ENCODE results near the gene CYYR1. TPM values are rescaled to one million over a fixed set of nuclear protein-coding genes. Genes with fewer than 3 reads are reported as not detected.

The CYYR1 gene
- total RNA-seq, 1 experiment from 2014 or later = not detected

DNA sequence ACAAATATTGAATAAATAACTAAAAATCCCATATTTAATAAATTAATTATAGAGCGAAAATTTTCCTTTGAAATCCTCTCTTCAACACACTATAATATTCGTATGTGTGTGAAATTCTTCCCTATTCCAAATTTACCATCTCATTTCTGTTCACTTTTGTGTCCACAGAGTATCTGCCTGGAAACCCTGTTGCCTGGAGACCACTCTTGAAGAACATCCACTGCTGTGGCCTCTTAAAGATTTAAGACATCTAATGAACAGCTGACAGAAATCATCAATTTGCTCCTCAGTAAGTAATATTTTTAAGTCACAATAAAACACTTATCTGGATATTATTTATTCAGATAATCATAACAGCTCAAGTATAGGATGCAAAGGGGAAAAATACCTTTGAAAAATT, 69.7 kb downstream of the CYYR1 start:
- Histone ChIP-seq H3K4me1 (ENCODE audit: insufficient read depth, low read length) (peaks cover 8% of the 10 kb centered on the region), H3K79me2 (ENCODE audit: low read length) (no peaks in the 10 kb centered on the region), H3K9me2 (replicated peaks; ENCODE audit: low read length) (no peaks in the 10 kb centered on the region), H3K4me3 (ENCODE audit: low read length) (no peak overlapping the region), H2AFZ (ENCODE audit: low read length) (no peak overlapping the region), H3K27ac (ENCODE audit: low read length) (no peak overlapping the region), H3K27me3 (ENCODE audit: low read length) (no peaks in the 10 kb centered on the region), H3F3A (ENCODE audit: low read length, unreplicated experiment) (no peaks in the 10 kb centered on the region), H3K9me3 (ENCODE audit: low read length) (no peaks in the 10 kb centered on the region), H3K36me3 (ENCODE audit: low read depth, low read length) (no peaks in the 10 kb centered on the region), H3K4me2 (ENCODE audit: low read length) (no peak overlapping the region), H4K20me1 (ENCODE audit: low read length) (no peaks in the 10 kb centered on the region), H3K9ac (ENCODE audit: low read length) (no peak overlapping the region)
- no peak for ATAC-seq
- ChIA-PET CTCF (no interaction called here), POLR2A (ENCODE audit: unreplicated experiment) (no interaction called here)
- DNase-seq = no peak
- TF ChIP-seq, protein P1, sequence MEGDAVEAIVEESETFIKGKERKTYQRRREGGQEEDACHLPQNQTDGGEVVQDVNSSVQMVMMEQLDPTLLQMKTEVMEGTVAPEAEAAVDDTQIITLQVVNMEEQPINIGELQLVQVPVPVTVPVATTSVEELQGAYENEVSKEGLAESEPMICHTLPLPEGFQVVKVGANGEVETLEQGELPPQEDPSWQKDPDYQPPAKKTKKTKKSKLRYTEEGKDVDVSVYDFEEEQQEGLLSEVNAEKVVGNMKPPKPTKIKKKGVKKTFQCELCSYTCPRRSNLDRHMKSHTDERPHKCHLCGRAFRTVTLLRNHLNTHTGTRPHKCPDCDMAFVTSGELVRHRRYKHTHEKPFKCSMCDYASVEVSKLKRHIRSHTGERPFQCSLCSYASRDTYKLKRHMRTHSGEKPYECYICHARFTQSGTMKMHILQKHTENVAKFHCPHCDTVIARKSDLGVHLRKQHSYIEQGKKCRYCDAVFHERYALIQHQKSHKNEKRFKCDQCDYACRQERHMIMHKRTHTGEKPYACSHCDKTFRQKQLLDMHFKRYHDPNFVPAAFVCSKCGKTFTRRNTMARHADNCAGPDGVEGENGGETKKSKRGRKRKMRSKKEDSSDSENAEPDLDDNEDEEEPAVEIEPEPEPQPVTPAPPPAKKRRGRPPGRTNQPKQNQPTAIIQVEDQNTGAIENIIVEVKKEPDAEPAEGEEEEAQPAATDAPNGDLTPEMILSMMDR (conservative IDR thresholded peaks at IDR 0.05; ENCODE audit: low read depth, low read length) = no peak
- TF ChIP-seq EZH2phosphoT487 (IDR thresholded peaks at IDR 0.05; ENCODE audit: borderline replicate concordance, low read length) = no peak
- no peak for TF ChIP-seq EZH2 (IDR thresholded peaks at IDR 0.05; ENCODE audit: low read length, unreplicated experiment)
- BruUV-seq (replicated peaks) = no TSS peak
- intact Hi-C loops (cut with micrococcal nuclease) = no loop called here

DNA sequence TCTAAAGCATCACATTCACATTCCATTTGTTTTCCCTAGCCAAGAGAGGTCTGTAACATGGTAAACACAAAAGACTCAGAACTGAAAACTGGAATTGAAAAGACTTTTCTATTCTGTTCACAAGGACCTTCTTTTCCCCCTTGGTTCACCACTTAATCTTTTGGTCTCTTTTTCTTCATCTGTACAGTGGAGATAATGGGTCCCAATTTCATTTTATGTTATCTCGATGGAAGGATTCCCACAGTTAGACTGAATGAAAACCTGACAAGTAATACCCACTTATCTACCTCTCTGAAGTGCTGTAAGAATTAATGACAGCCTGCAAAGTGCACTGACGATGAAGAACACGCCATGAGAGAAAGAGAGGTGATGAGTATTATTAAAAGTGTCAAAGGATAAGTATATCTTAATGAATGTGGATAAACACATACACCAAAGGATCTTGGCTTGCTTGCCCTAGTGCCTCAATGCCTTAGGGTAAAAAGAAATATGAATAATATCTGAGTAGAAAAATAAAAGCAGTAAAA, 71.5 kb downstream of the CYYR1 start:
- Histone ChIP-seq H3K9ac (ENCODE audit: low read length) (no peak overlapping the region), H3K4me3 (ENCODE audit: low read length) (no peak overlapping the region), H3K27me3 (ENCODE audit: low read length) (no peaks in the 10 kb centered on the region), H3K9me3 (ENCODE audit: low read length) (no peaks in the 10 kb centered on the region), H3K4me1 (ENCODE audit: insufficient read depth, low read length) (peaks cover under 1% of the 10 kb centered on the region), H2AFZ (ENCODE audit: low read length) (no peak overlapping the region), H3K79me2 (ENCODE audit: low read length) (no peaks in the 10 kb centered on the region), H3K9me2 (replicated peaks; ENCODE audit: low read length) (no peaks in the 10 kb centered on the region), H3K36me3 (ENCODE audit: low read depth, low read length) (no peaks in the 10 kb centered on the region), H4K20me1 (ENCODE audit: low read length) (no peaks in the 10 kb centered on the region), H3F3A (ENCODE audit: low read length, unreplicated experiment) (no peaks in the 10 kb centered on the region), H3K27ac (ENCODE audit: low read length) (no peak overlapping the region), H3K4me2 (ENCODE audit: low read length) (no peak overlapping the region)
- intact Hi-C loops (cut with micrococcal nuclease) = no loop called here
- no peak for ATAC-seq
- DNase-seq = no peak
- BruUV-seq (replicated peaks) = no TSS peak
- CTCF ChIA-PET = no interaction called here
- POLR2A ChIA-PET (ENCODE audit: unreplicated experiment) = no interaction called here
- TF ChIP-seq EZH2 (IDR thresholded peaks at IDR 0.05; ENCODE audit: low read length, unreplicated experiment) (no peak), EZH2phosphoT487 (IDR thresholded peaks at IDR 0.05; ENCODE audit: borderline replicate concordance, low read length) (no peak)
- TF ChIP-seq, protein P1 (conservative IDR thresholded peaks at IDR 0.05; ENCODE audit: low read depth, low read length) = no peak

DNA sequence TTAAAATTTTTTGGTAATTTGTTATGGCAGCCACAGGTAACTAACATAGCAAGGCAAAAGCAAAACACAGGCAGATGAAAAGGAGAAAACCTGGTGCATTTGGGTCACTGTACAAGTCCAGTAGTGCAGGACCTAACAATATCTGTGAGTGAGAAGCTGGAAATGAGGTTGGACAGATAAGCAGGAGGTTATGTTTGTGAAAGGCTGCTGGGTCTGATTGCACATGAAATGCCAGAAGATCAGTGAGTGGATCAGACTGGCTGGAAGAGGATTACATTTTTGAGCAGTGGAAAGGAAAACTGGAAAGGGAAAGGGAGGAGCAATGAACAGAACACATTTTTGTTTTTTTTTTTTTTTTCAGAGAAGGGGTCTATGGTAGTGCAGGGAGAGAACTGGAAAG, 73.6 kb downstream of the CYYR1 start:
- DNase-seq = no peak
- Histone ChIP-seq H3K79me2 (ENCODE audit: low read length) (no peaks in the 10 kb centered on the region), H3K4me2 (ENCODE audit: low read length) (no peak overlapping the region), H3K4me3 (ENCODE audit: low read length) (no peak overlapping the region), H3K9me2 (replicated peaks; ENCODE audit: low read length) (no peaks in the 10 kb centered on the region), H3K9ac (ENCODE audit: low read length) (no peak overlapping the region), H3F3A (ENCODE audit: low read length, unreplicated experiment) (no peaks in the 10 kb centered on the region), H3K4me1 (ENCODE audit: insufficient read depth, low read length) (no peaks in the 10 kb centered on the region), H4K20me1 (ENCODE audit: low read length) (no peaks in the 10 kb centered on the region), H3K9me3 (ENCODE audit: low read length) (no peaks in the 10 kb centered on the region), H3K36me3 (ENCODE audit: low read depth, low read length) (no peaks in the 10 kb centered on the region), H3K27ac (ENCODE audit: low read length) (no peak overlapping the region), H2AFZ (ENCODE audit: low read length) (no peak overlapping the region), H3K27me3 (ENCODE audit: low read length) (no peaks in the 10 kb centered on the region)
- BruUV-seq (replicated peaks) = no TSS peak
- TF ChIP-seq EZH2 (IDR thresholded peaks at IDR 0.05; ENCODE audit: low read length, unreplicated experiment) = no peak
- CTCF ChIA-PET = no interaction called here
- POLR2A ChIA-PET (ENCODE audit: unreplicated experiment) = no interaction called here
- ATAC-seq = no peak
- intact Hi-C loops (cut with micrococcal nuclease) = no loop called here
